ENCODE measurements around the gene PARVG.

DNA sequence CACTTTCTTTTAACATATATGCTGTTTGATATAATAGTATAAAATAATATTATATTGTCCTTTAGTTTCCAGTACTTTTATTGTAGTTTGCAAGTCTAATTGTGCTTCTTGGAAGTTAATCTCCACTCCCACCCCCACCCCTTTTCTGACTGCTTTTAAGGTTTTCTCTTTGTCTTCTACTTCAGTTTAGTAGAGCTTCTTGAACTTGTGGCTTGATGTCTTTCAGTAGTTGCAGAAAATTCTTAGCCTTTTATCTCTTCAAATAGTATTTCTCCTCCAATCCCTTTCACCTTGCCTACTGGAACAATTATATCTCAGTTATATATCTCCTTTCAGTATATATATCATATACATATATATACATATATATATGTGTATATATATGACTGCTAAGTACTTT lies 56.6 kb downstream of the PARVG start:
- TF ChIP-seq EZH2 (IDR thresholded peaks at IDR 0.05) (no peak), POLR2AphosphoS5 (IDR thresholded peaks at IDR 0.05; ENCODE audit: borderline replicate concordance, low read depth, low read length) (no peak), FOXP2 (optimal IDR thresholded peaks at IDR 0.05; ENCODE audit: control extremely low read depth, extremely low read length, insufficient read depth) (no peak)

Measured in SK-N-MC (cell line).